PC-9 (cell line): ENCODE results near the gene TMEM163.

Experiments
- EZH2 ChIP-seq: fragments of 200-600 bp; sonication (generic); IDR thresholded peaks from 2 replicates; pipeline ENCODE4 v1.8.0; 2017; ENCODE audit warnings: antibody characterized with exemption, low read depth
- TF ChIP-seq, protein P1 (sequence below): fragments of 200-600 bp; sonication (generic); conservative IDR thresholded peaks from 2 replicates; pipeline ENCODE4 v1.6.1; 2017; ENCODE audit warnings: mixed run types, antibody characterized with exemption, mild to moderate bottlenecking, moderate library complexity

DNA sequence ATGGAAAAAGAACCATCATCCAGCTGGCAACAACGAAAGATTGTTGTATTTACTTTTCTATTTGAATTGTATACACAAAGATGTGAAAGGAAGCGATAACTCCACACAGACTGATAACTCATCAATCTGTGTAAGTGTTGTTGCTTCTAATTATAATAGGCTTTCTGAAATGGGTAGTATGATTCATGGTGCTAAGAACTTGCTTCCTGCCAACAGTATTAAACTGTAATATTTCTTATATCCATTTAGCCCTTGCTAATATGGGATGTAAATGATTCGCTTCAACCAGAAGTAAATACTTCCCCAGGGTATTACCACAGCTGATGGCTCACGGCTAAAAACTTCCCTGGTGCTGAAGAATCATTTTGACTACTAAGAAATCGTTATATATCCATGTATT, 70.2 kb downstream of the TMEM163 start:
- TF ChIP-seq EZH2 = no peak
- TF ChIP-seq, protein P1, sequence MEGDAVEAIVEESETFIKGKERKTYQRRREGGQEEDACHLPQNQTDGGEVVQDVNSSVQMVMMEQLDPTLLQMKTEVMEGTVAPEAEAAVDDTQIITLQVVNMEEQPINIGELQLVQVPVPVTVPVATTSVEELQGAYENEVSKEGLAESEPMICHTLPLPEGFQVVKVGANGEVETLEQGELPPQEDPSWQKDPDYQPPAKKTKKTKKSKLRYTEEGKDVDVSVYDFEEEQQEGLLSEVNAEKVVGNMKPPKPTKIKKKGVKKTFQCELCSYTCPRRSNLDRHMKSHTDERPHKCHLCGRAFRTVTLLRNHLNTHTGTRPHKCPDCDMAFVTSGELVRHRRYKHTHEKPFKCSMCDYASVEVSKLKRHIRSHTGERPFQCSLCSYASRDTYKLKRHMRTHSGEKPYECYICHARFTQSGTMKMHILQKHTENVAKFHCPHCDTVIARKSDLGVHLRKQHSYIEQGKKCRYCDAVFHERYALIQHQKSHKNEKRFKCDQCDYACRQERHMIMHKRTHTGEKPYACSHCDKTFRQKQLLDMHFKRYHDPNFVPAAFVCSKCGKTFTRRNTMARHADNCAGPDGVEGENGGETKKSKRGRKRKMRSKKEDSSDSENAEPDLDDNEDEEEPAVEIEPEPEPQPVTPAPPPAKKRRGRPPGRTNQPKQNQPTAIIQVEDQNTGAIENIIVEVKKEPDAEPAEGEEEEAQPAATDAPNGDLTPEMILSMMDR = no peak
